Measurements from ENCODE around the gene RAVER1.

RAVER1 gene

DNA sequence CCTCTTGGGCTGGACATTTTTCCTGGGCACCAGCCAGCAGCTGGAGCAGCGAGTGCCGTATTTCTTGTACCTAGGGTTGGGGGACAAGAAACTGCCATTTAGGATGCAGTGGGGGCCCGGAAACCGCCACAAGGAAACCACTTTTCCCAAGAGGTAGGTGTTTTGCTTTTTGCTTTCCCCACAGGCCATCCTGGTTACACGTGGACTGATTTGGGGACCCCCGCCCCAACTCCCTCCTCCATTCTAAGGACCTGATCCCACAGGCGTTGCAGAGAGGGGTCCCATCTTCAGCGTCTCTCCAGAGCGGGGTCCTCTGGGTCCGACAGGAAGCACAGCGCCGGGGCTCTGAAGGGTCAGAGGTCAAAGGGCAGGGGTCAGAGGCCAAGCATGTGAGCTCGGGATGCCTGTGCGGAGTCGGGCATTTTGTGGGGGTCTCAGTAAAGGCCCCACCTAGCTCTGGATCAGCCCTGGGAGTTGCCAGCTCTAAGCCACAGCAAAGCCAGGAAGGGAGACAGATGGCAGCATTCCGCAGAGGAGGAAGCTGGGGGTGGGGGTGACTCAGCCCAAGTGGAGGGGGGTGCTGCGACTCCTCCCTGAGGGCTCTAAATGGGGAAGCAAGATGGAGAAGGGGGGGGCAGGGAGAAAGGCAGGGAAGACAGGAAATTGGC, 28.1 kb downstream of the RAVER1 start:
- ChIA-PET CTCF (interaction anchor here (0.9 kb wide), 1 partner anchor 23 kb away, joined by 3 read pairs; no protein-coding TSS in a partner anchor), POLR2A (interaction anchor here (0.8 to 0.9 kb wide), 2 partner anchors 9 to 13 kb away, joined by 7 to 9 read pairs; no protein-coding TSS in a partner anchor)
- H3K4me1 ChIP-seq (ENCODE audit: control insufficient read depth, insufficient read depth, low read length), result no peaks in the 10 kb centered on the region
- H3K4me3 ChIP-seq (ENCODE audit: low read depth, low read length), result no peak overlapping the region
- TF ChIP-seq, protein P1, sequence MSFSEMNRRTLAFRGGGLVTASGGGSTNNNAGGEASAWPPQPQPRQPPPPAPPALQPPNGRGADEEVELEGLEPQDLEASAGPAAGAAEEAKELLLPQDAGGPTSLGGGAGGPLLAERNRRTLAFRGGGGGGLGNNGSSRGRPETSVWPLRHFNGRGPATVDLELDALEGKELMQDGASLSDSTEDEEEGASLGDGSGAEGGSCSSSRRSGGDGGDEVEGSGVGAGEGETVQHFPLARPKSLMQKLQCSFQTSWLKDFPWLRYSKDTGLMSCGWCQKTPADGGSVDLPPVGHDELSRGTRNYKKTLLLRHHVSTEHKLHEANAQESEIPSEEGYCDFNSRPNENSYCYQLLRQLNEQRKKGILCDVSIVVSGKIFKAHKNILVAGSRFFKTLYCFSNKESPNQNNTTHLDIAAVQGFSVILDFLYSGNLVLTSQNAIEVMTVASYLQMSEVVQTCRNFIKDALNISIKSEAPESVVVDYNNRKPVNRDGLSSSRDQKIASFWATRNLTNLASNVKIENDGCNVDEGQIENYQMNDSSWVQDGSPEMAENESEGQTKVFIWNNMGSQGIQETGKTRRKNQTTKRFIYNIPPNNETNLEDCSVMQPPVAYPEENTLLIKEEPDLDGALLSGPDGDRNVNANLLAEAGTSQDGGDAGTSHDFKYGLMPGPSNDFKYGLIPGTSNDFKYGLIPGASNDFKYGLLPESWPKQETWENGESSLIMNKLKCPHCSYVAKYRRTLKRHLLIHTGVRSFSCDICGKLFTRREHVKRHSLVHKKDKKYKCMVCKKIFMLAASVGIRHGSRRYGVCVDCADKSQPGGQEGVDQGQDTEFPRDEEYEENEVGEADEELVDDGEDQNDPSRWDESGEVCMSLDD (tag by site-specific recombination; IDR thresholded peaks at IDR 0.05), result 0 out of 2 replicates have a peak, but pooled peaks have one; percentile 21
- TF ChIP-seq ZNF596 (tag by site-specific recombination; IDR thresholded peaks at IDR 0.05) (no peak), ZNF416 (tag by site-specific recombination; IDR thresholded peaks at IDR 0.05) (no peak), BCL11A (tag by site-specific recombination; IDR thresholded peaks at IDR 0.05; ENCODE audit: low read depth) (peak; percentile 78), ZNF354C (tag by site-specific recombination; IDR thresholded peaks at IDR 0.05; ENCODE audit: borderline replicate concordance, low read depth) (no peak), ZNF239 (tag by site-specific recombination; IDR thresholded peaks at IDR 0.05) (no peak), KLF9 (tag by site-specific recombination; IDR thresholded peaks at IDR 0.05; ENCODE audit: low read depth) (no peak), ZBTB48 (tag by site-specific recombination; IDR thresholded peaks at IDR 0.05) (no peak), ZNF221 (tag by site-specific recombination; IDR thresholded peaks at IDR 0.05; ENCODE audit: borderline replicate concordance) (no peak), ZFHX2 (tag by site-specific recombination; conservative IDR thresholded peaks at IDR 0.05) (peak; percentile 51), ZNF138 (tag by site-specific recombination; IDR thresholded peaks at IDR 0.05; ENCODE audit: borderline replicate concordance) (no peak)
- TF ChIP-seq, protein P2, sequence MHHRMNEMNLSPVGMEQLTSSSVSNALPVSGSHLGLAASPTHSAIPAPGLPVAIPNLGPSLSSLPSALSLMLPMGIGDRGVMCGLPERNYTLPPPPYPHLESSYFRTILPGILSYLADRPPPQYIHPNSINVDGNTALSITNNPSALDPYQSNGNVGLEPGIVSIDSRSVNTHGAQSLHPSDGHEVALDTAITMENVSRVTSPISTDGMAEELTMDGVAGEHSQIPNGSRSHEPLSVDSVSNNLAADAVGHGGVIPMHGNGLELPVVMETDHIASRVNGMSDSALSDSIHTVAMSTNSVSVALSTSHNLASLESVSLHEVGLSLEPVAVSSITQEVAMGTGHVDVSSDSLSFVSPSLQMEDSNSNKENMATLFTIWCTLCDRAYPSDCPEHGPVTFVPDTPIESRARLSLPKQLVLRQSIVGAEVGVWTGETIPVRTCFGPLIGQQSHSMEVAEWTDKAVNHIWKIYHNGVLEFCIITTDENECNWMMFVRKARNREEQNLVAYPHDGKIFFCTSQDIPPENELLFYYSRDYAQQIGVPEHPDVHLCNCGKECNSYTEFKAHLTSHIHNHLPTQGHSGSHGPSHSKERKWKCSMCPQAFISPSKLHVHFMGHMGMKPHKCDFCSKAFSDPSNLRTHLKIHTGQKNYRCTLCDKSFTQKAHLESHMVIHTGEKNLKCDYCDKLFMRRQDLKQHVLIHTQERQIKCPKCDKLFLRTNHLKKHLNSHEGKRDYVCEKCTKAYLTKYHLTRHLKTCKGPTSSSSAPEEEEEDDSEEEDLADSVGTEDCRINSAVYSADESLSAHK (tag by site-specific recombination; IDR thresholded peaks at IDR 0.05), result peak; percentile 100
- no peak overlapping the region for H3K27ac ChIP-seq (ENCODE audit: extremely low read depth, low read depth, low read length)
- H3K9me3 ChIP-seq (ENCODE audit: control insufficient read depth, insufficient read depth, low read depth, low read length), result no peaks in the 10 kb centered on the region
- H3K36me3 ChIP-seq (ENCODE audit: control insufficient read depth in 2 of 2, insufficient read depth in 1 of 2, low read length in 2 of 2), result peaks cover 0 to 41% of the 10 kb centered on the region in 2 experiments; a peak in 2 of 3 replicates

DNA sequence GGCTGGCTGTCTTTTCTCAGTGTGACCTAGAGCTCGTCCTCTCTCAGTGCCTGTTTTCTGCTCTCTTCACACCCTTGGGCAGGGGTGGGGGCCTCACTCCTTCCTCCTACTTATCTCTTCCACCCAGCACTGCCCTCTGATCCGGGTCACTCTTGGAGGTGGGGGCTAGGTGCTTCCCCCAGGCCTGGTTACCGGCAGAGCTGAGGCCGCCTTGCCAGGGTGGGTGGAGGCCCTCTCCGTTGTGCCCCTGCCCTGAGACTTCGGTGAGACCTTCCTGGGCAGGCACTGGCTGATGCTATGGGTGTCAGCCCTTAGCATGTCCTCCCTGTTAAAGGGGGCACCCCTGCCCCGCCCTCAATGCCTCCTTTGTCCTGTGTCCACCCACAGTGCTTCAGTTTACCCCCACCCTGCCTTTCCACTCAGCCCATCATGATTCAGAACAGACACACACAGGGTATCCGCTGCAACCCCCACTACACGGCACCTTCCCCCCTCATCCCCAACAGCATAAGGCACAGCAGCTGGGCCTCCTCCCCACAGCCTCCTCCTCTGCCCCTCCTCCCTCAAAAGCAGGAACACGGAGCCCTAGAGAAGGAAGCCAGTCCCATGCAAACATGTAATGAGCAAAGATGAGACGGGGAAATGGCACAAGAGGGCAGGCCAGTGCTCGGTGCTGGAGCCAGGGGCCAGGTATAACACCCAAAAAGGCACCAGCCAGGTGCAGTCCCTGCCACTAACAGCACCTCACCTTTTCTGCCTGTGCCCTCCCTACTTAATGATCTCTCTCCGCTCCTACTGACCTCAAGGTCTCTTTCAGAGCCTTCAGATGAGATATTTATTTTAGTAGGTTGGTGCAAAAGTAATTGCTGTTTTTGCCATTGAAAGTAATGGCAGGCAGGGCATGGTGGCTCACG, 33.5 kb downstream of the RAVER1 start:
- H3K4me1 ChIP-seq (ENCODE audit: control insufficient read depth, insufficient read depth, low read length), result no peaks in the 10 kb centered on the region
- TF ChIP-seq ZBTB20 (tag by site-specific recombination; IDR thresholded peaks at IDR 0.05) (peak; percentile 46; the same call in 1 of the 2 replicates), REPIN1 (tag by site-specific recombination; IDR thresholded peaks at IDR 0.05; ENCODE audit: low read depth) (no peak), ZNF341 (tag by site-specific recombination; IDR thresholded peaks at IDR 0.05; ENCODE audit: low read depth) (peak; percentile 39; the same call in 1 of the 2 replicates), EGR2 (tag by site-specific recombination; IDR thresholded peaks at IDR 0.05; ENCODE audit: low read depth) (peak; percentile 16; the same call in 1 of the 2 replicates), ZNF335 (tag by site-specific recombination; conservative IDR thresholded peaks at IDR 0.05) (peak; percentile 90)
- TF ChIP-seq, protein P3, sequence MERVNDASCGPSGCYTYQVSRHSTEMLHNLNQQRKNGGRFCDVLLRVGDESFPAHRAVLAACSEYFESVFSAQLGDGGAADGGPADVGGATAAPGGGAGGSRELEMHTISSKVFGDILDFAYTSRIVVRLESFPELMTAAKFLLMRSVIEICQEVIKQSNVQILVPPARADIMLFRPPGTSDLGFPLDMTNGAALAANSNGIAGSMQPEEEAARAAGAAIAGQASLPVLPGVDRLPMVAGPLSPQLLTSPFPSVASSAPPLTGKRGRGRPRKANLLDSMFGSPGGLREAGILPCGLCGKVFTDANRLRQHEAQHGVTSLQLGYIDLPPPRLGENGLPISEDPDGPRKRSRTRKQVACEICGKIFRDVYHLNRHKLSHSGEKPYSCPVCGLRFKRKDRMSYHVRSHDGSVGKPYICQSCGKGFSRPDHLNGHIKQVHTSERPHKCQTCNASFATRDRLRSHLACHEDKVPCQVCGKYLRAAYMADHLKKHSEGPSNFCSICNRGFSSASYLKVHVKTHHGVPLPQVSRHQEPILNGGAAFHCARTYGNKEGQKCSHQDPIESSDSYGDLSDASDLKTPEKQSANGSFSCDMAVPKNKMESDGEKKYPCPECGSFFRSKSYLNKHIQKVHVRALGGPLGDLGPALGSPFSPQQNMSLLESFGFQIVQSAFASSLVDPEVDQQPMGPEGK (tag by site-specific recombination; IDR thresholded peaks at IDR 0.05), result no peak
- TF ChIP-seq, protein P4, sequence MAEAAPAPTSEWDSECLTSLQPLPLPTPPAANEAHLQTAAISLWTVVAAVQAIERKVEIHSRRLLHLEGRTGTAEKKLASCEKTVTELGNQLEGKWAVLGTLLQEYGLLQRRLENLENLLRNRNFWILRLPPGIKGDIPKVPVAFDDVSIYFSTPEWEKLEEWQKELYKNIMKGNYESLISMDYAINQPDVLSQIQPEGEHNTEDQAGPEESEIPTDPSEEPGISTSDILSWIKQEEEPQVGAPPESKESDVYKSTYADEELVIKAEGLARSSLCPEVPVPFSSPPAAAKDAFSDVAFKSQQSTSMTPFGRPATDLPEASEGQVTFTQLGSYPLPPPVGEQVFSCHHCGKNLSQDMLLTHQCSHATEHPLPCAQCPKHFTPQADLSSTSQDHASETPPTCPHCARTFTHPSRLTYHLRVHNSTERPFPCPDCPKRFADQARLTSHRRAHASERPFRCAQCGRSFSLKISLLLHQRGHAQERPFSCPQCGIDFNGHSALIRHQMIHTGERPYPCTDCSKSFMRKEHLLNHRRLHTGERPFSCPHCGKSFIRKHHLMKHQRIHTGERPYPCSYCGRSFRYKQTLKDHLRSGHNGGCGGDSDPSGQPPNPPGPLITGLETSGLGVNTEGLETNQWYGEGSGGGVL (tag by site-specific recombination; IDR thresholded peaks at IDR 0.05), result peak; percentile 76
- TF ChIP-seq, protein P5, sequence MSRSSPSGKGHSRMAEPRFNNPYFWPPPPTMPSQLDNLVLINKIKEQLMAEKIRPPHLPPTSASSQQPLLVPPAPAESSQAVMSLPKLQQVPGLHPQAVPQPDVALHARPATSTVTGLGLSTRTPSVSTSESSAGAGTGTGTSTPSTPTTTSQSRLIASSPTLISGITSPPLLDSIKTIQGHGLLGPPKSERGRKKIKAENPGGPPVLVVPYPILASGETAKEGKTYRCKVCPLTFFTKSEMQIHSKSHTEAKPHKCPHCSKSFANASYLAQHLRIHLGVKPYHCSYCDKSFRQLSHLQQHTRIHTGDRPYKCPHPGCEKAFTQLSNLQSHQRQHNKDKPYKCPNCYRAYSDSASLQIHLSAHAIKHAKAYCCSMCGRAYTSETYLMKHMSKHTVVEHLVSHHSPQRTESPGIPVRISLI (tag by site-specific recombination; IDR thresholded peaks at IDR 0.05), result no peak
- H3K9me3 ChIP-seq (ENCODE audit: control insufficient read depth, insufficient read depth, low read depth, low read length), result no peaks in the 10 kb centered on the region
- peaks cover 0 to 10% of the 10 kb centered on the region in 2 experiments; a peak in 1 of 3 replicates for H3K36me3 ChIP-seq (ENCODE audit: control insufficient read depth in 2 of 2, insufficient read depth in 1 of 2, low read length in 2 of 2)
- no peak overlapping the region for H3K4me3 ChIP-seq (ENCODE audit: low read depth, low read length)
- ChIA-PET CTCF (interaction anchor here (0.6 to 2.1 kb wide), 5 partner anchors 15 to 106 kb away, joined by 3 to 8 read pairs (median 3); no protein-coding TSS in a partner anchor), POLR2A (interaction anchor here (0.8 kb wide), 2 partner anchors 15 to 41 kb away, joined by 5 to 8 read pairs; no protein-coding TSS in a partner anchor)
- no peak overlapping the region for H3K27ac ChIP-seq (ENCODE audit: extremely low read depth, low read depth, low read length)

Data from HEK293 (cell line).